ENCODE measurements around the gene RBPJ.

The RBPJ gene

DNA sequence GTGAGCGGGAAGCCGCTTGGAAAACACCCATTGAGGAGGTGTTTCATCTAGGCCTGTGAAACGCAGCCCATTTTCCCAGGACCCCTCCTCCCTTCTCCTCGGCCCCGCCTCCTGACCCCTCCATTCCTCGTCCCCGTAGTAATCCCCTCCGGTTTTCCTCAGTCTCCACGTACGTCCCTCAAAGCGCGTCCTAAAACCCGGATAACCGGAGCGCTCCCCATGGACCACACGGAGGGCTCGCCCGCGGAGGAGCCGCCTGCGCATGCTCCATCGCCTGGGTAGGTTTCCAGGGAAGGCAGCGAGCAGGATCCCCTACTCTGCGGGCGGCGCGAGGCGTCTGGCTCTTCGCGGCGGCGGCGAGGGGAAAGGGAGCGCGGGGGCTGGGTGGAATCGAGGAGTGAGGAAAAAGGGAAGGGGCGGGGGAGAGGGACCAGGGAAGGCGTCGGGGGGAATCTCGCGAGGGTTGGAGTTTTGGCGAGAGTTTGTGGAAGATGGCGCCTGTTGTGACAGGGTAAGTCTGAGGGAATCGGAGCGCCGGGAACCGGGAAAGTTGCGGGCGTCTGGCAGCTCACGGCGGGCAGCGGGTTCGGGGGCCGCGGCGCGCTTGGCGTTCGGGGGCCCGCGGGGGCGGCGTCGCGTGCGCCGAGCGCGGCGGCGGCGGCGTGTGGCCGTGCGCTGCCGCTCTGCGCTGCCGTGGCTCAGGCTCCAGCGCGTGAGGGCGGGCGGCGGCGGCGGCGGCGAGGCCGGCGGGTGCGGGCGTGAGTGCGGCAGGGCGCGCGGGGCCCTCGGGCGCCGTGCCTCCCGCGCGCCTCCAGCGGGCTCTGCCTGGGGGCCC, at the start of gene RBPJ:
RBPJ (plus strand) TSS at position 477 of the 835 bp plus-strand sequence; CDS start at position 492, 15 bp downstream.
- peak; percentile 94 for DNase-seq

DNA sequence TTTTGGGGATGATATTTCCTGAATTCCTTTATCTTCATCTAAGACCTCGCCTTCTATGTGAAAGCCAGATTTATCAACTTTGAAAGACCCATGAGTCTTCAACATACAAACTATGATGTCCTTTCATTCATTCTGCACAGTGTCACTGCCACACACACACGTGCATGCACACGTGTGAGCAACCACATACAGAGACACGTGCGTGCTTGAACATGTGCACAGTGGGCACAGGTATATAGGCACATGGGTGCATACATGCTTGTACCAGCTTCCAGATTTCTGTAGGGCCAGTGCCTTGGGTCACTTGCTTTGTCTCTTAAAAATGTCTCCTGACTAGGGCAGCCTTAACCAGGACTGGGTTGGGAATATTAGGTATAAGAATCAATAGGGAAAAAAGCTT, 49.1 kb upstream of the RBPJ start:
- no peak for DNase-seq

DNA sequence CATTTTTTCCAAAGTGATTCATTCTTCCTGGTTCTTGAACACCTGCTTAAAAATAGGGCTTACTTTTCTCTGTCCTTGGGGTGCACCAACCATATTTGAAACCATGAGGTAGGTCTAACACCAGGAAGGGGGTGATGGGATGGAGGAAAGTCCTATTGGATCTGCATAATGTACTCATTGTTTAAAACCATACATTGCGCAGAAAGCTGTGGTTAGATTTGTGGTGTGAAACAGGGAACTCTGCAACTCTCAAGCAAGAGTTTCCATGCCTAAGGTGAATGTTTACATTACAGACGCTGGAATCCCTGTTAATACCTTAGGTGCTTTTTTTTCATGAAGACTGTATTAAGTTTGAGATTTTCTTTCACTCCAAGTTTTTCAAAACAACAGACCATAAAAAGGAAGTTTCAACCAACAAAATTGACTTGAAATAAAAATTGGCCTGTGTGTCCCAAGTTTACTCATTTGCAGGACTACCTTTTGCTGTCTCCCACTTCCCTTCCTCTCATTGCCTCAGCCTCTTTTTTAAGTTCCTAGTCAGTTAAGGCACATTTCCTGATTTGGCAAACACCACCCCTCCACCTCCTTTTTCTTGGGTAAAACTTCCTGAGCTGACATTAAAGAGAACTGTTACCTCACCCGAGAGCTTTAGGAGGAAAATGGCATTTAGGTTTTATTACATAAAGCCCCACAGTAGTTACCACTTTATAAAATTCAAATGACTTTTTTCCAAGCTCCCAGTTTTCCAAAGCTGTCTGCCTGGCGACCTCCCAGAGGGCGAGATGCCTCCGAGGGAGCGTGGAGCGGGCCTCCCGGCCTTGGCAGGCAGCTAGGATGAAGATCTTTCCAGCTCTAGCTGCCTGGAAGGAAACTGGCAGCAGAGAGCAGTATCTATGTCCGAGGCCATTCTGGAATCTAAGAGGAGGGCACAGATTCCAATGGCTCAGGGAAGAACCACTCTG, 47.9 kb upstream of the RBPJ start:
- DNase-seq = peak; percentile 13

DNA sequence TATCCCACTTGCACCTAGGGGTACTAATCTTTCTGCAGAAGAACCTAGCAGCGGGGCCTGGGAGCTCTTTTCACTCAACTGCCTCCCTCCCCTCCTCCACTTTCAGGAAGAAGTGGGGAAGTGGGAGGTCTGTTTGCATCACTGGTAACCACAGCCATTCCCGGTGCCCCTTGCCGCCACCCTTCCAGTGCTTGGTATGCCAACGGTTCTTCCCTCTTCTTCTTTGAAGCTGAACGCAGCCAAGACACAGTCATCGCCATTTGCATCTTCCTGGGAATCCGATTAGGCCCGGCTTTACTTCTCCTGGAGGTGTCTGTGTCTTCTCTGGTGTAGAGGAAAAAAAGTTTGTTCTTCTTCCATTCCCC, 47.2 kb upstream of the RBPJ start:
- no peak for DNase-seq

DNA sequence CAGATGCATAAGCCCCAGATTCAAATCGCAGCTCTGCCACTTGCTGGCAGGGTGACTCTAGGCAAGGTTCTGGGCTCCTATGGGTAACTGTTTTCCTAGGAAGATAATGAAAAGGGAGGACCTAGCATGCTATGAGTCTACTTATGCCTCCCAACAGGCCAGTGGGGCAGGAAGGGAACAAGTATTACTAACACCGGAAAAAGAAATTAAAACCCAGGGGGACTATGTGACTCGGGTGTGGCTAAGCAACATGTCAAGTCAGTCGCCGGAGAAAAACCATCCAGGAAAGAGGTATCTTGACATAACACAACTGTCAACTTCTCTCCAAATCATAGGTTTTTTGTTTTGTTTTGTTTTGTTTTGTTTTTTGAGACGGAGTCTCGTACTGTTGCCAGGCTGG, 45.5 kb upstream of the RBPJ start:
- no peak for DNase-seq

DNA sequence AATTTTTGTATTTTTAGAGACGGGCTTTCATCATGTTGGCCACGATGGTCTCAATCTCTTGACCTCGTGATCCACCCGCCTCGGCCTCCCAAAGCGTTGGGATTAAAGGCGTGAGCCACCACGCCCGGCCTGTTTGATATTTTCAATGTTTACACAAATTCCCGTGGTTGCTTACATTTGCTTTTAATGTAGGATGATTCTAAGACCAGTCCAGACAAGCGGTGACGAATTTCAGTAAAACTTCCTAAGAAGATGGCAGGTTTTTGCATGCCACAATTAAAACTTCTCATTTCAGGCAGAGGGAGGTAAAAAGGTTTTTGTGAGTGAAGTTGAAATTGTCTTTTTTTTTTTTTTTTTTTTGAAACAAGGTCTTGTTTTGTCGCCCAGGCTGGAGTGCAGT, 41.4 kb upstream of the RBPJ start:
- no peak for DNase-seq

DNA sequence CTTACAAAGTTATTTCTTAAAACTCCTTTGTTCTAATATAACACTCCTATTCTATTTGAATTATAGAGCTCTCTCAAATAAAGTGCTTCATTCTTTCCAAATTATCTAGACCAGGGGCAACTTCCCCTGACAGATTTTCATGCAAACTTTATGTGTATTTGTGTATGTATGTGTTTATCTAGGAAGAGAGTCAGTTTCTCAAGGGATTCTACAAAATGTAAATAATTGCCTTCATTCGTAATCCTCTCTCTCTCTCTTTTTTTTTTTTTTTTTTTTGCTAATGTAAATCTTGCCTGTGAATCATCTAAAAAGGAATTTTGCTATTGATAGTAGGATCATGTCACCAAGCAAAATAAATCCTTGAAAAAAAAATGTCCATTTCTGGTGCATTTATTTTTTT, 38.9 kb upstream of the RBPJ start:
- DNase-seq = no peak

DNA sequence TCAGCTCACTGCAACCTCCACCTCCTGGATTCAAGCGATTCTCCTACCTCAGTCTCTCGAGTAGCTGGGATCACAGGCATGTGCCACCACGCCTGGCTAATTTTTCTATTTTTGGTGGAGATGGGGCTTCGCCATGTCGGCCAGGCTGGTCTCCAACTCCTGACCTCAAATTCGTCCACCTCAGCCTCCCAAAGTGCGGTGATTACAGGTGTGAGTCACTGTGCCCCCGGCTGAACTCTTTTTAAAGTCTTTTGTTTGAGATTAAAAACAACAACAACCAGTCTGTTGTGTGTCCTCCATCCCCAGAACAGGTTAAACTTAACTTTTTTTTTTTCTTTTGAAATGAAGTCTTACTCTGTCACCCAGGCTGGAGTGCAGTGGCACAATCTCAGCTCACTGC, 36.3 kb upstream of the RBPJ start:
- no peak for DNase-seq

DNA sequence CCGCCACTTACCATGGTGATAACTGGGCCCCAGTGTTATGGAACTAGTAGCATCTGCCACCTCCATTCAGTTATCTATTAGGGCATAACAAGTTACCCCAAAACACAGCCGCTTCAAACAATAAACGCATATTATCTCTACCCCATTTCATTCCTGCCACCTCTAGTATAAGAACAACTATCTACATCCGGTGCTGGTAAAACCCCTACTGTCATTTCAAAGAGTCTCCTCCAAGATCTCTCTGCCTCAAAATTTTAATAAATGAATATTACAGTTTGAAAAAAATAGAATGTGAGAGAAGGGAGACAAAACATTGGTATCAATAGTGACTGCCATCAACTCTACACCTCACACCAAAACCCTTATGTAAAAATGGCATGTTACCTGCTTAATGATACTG, 35.5 kb upstream of the RBPJ start:
- DNase-seq = no peak

DNA sequence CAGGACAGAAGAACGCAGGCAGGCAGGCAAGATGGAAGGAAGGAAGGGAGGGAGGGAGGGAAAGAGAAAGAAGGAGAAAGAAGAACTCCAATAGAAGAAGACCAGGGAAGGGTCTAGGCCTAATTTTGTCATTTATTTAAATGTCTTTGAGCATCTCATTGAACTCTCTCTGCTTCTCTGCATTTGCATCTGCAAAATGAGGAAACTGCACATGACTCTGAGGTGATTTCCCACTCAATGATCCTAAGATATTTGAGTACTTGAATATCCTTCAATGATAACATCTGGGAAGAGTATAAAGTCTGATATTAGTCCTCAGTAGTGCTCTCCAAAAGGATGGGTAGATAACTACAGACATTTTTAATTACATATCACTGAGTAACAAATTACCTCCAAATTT, 33.1 kb upstream of the RBPJ start:
- DNase-seq = no peak

DNA sequence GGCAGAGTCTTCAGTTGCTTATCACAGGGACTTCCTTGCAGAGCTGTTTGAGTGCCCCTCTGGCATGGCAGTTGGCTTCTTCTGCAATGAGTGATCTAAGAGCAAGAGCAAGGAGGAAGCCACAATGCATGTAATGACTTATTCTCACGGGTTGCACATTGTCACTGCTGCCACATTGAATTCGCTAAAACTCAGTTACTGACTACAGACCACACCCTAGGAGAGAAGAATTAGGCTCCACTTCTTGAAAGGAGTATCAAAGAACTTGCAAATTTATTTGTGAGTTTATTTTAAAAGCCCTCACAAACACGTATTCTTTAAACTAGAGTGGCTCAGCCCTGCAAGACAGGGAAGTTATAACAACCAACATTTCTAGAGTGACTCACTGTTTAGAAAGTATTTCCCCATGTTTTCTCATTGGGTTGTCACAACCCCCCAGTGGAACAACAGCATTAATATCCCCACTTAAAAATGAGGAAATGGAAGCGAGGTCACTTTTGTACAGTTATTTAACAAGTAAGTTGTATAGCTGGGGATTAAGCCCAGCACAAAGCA, 32.4 kb upstream of the RBPJ start:
- DNase-seq = no peak

DNA sequence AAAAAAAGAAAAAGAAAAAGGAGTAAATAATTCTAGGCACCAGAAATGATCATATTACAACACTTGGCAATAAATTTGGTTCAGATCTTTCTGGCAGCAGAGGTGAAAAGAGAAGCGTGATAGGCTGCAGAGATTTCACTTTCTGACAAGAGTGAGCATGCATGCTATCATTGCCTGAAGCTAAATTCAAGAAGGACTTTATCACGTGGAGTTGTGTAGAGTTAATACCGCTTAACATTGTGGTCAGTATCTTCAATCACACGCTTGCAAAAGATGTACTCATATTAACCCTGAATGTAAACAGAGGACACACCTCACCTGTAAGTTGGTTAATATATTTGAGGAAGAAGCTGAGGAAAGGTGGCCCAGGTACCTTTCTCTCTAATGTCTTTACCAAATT, 31.4 kb upstream of the RBPJ start:
- no peak for DNase-seq

DNA sequence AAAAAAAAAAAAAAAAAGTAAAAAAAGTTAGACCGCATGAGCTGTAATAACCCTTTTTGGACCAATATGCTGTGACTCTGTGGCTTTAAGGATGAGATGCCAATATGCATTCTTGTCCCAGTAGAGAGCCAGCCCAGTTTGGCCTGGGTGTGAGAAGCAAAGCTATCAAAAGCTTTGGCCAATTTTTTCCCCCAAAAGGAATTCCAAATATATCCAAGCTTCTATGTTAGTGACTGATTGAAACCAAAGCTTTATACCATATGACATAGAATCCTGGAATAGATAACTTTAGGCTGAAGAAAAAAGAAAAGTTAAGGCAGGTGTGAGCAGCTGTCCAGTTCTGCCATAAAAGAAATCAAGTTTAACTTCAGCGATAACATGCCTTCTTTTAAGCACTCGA, 30.5 kb upstream of the RBPJ start:
- no peak for DNase-seq

DNA sequence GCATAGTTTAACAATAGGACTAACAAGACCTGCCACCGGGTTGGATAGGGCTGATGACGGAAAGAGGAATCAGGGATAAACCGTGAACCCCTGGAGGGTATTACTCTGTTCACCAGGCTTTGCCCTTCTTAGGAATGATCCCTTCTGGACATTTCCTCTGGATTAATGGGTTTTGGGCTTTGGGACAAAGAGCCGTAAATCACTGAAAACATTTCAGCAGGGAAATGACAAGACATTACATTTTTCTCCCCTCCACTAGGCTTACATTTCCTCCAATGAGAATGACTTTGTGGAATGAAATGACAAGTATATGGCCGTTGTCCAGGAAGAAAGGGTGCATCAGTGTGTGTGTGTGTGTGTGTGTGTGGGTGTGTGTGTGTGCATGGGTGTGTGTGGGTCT, 25.9 kb upstream of the RBPJ start:
- no peak for DNase-seq

DNA sequence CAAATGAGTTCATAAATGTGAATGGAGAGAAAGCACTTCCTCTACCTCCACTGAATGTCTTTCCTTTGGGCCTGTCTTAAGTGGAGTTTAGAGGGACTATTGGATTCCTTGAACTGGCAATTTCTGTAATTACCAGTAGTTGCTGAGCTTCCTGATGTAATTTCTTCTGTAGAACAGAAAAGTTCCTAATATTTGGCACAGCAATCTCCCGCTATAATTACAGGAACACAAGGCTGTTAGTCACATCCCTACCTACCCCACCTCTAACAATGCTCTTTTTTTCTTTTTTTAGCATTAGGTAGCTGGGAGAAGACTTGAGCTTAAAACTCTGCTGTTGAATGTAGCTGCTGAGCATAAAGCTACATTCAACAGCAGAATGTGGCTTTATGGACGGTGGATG, 24.8 kb upstream of the RBPJ start:
- DNase-seq = no peak

DNA sequence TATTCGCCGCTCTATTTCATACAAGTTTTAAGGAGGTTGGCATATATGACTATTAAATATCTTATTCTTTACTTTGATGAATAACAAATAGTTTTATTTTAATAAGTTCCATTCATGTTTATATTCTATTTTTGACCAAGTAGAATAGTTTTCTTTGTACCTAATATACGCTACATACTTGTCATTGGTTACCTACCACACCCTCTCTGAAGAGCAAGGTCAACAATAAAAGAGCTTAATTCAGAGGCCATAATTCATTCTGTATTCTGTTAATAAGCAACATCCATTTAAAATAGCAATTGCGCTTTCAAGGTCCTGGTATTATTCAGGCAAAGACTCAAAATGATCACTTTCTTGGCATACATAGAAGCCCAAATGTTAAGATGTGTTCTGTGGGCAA, 24.3 kb upstream of the RBPJ start:
- no peak for DNase-seq

DNA sequence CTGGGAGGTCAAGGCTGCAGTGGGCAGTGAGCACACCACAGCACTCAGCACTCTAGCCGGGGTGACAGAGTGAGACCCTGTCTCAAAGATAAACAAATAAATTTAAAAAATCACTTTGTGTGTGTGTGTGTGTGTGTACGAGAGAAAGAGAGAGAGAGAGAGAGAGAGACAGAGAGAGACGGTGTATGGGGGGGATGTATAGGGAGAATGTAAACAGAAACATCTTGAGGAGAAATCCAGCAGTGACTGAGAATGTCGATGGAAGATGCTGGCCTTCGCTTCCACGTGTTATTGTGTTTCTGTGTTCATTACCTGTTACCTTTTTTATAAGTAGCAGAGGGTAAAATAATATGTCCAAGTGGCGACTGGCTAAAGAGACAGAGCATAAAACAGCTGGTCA, 23.6 kb upstream of the RBPJ start:
- no peak for DNase-seq

DNA sequence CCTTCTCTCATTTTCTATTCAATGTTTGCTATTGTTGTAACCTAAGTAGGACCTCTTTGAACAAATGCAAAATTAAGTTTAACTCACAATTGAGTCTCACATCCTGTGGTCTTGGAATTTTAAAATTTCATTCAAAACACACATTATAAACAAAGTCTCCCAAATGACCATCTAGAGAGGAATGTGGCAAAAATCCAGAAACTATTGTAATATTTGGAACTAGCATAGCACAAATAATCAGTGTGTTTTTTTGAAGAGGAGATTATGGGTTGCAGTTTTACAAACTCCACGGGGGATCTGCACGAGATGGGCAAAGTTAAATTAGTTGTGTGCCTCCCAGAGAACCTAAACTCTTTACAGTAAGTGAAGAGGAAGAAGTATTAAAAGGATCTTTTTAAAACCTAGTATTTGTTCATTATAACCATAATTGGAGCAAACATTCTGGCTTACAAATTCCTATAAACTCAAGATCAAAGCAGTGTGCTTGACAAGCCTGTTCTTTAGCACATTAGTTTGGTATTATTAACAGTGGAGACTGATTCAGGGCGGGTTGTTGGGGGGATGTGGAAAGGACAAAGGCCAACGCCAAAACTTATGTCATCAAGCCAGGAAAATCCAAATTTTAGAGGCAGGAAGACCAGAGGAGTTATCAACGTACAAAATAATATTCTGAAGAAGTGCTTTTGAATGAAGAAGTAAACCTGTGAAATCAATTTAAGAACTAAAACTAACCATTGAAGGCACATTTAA, 22.4 kb upstream of the RBPJ start:
- no peak for DNase-seq

DNA sequence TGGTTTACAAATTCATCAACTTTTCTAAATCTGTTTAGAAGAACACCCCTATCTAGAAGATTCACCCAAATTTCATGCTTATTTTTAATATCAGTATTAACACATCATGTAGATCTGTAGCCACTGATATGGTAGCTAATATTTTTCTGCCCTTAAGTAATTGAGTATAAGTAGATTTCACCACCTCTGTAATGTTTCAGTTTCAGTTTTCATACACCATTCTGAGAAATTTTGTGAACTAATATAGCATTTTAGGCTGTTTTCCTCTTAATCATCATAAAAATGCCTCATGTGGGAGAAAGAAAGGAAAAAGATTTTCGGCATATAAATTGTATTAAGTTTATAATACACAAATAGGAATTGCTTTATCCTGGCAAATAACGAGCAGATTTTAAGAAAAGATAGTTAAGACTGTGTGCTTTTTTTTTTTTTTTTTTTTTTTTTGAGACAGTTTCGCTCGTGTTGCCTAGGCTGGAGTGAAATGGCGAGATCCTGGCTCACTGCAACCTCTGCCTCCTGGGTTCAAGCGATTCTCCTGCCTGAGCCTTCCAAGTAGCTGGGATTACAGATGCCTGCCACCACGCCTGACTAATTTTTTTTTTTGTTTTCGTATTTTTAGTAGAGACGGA, 21.4 kb upstream of the RBPJ start:
- no peak for DNase-seq

DNA sequence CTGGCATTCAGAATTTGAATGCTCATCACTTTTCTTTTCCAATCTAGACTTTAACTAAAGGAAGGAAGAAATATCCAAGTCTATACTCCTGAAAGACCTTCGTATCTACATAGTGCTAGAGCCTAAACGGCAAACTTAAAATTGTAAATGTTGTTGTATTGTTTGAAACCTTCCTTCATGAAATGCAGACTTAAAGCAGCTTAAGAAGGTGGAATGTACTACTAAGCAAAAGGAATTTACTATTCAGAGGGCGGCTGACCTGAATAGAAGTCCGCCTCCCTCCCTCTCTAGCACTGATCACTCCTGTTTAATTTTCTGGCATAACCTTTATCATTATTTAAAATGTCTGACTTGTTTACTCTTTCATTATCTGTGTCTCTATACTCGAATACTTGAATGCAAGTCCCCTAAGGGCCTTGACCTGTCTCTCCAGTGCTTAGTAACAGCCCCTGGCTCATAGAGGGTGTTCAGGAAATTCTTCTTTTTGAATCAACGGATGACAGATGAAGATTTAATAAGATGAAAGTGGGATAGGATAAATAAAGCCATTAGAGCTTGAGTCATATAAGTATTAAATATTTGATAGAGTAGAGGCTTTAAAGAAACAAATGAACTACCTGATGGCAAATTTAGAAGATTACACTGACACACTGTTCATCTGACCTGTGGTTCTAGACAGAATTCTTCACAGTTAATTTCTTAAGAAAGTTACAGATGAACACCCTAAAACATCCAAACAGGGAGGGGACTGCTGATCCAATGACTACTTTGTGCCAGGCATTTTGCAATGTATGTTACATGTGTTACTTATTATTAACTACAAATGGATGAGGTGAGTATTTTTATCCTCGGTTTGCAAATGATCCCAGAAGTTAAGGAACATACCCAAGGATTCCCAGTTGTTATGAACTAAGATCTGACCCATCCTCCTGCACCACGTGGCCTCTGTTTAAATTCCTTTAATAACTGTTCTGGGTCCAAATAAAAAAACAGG, 20.2 kb upstream of the RBPJ start:
- DNase-seq = no peak

Data from midbrain (tissue), 1 donor.